Thyroid gland (tissue), 4 donors: Measurements from ENCODE around the gene CASKIN2.
"Not testable (repeated sequence)": the region's sequence is repeated elsewhere in the genome, so short reads cannot be mapped to it uniquely, and the experiment has no call there.

Experiments
- POLR2A ChIP-seq, 2 donors: fragments of 450-650 bp; IDR thresholded peaks; one replicate each; pipeline ENCODE4 v1.6.1; 2017; ENCODE audit warnings: antibody characterized with exemption in 2 of 2, mild to moderate bottlenecking in 2 of 2, moderate library complexity in 1 of 2
- TF ChIP-seq, protein P1 (sequence below), 6 experiments: fragments of 200-600 bp in 3 of 6; fragments of 450-650 bp in 3 of 6; sonication (generic) in 3 of 6; IDR thresholded peaks; one replicate each; pipeline ENCODE4 v1.5.1; 2016 to 2019; ENCODE audit warnings: antibody characterized with exemption in 6 of 6, mild to moderate bottlenecking in 2 of 6, inconsistent platforms in 1 of 6, moderate library complexity in 1 of 6

DNA sequence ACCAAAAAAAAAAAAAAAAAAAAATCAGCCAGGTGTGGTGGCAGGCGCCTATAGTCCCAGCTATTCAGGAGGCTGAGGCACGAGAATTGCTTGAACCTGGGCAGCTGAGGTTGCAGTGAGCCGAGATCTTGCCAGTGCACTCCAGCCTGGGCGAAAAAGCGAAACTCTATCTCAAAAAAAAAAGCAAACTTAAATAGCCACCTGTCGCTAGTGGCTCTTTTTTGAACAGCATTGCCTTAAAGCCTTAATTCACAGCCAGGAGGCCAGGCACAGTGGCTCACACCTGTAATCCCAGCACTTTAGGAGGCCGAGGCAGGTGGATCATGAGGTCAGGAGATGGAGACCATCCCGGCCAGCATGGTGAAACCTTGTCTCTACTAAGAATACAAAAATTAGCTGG lies 5.1 kb upstream of the CASKIN2 start:
- TF ChIP-seq, protein P1, sequence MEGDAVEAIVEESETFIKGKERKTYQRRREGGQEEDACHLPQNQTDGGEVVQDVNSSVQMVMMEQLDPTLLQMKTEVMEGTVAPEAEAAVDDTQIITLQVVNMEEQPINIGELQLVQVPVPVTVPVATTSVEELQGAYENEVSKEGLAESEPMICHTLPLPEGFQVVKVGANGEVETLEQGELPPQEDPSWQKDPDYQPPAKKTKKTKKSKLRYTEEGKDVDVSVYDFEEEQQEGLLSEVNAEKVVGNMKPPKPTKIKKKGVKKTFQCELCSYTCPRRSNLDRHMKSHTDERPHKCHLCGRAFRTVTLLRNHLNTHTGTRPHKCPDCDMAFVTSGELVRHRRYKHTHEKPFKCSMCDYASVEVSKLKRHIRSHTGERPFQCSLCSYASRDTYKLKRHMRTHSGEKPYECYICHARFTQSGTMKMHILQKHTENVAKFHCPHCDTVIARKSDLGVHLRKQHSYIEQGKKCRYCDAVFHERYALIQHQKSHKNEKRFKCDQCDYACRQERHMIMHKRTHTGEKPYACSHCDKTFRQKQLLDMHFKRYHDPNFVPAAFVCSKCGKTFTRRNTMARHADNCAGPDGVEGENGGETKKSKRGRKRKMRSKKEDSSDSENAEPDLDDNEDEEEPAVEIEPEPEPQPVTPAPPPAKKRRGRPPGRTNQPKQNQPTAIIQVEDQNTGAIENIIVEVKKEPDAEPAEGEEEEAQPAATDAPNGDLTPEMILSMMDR (IDR thresholded peaks at IDR 0.05), result not testable (repeated sequence)
- not testable (repeated sequence) for TF ChIP-seq POLR2A (IDR thresholded peaks at IDR 0.05)
